Kidney capillary endothelial cell (primary cell): Measurements from ENCODE around the gene CEP104.
"Not testable (repeated sequence)": the region's sequence is repeated elsewhere in the genome, so short reads cannot be mapped to it uniquely, and the experiment has no call there.

Source experiments
- DNase-seq: peaks from one replicate; pipeline ENCODE4 v3.0.0-alpha.2; 2018; ENCODE audit warnings: low spot score

Gene CEP104

DNA sequence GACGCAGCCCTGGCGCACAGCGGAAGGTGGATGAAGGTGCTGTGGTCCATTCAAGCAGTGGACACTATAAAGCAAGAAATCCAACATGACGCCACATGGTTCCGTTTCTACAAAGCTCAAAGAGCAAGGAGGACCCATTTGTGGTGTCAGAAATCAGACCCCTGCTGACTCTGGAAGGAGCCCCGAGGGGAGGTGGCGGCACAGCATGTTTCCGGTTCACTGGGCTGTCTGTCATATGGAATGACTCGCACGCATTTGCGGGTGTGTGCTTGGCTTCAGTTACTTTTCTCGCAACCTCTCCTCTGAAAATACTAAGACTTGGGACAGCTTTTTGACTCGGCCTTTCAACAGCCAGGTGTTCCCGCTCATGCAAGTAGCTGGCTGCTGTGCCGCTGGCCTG lies 31.7 kb downstream of the CEP104 start:
- DNase-seq, result no peak

GRCh38 chr1:3824650-3825049 lies 32.4 kb downstream of the CEP104 start:
- DNase-seq, result no peak

DNA sequence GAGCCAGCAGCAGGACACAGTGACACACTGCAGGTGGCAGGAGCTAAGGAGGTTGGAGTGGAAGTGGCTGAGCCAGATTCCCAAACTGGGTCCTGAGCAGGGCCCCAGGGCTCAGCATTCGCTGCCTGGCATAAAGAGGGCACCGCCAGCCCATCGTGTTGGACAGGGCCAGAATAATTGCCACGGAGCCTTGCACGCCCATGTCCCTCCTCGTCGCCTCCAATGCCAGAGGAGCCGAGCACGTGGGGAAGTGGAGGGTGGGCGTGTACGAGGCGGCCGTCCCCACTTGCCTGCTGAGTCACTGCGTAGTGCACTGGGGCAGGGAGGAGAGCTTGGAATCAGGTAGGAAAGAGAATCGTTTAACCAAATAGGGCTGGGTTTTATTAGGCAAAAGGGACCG lies 34.6 kb downstream of the CEP104 start:
- DNase-seq, result no peak

- DNase-seq, result no peak
These were observed 35.1 kb downstream of the CEP104 start for GRCh38 chr1:3821908-3822307.

DNA sequence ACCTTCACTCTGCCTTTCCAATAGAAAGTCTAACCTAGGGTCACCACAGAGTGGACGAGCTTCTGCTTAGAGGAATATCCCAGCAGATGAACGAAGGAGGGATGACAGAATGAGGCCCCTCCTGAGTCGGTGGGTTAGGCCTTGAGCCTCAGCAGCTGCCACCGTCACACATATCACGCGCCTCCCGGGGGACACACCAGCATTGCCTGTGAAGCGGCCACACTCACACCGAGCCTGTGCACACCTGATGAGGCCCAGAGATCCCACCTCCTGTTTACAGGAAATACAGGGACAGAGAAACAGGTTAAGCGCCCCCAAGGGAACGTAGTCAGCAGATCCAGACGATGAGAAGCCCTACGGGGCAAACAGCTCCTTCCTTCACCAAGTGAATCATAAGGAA lies 35.6 kb downstream of the CEP104 start:
- no peak for DNase-seq

DNA sequence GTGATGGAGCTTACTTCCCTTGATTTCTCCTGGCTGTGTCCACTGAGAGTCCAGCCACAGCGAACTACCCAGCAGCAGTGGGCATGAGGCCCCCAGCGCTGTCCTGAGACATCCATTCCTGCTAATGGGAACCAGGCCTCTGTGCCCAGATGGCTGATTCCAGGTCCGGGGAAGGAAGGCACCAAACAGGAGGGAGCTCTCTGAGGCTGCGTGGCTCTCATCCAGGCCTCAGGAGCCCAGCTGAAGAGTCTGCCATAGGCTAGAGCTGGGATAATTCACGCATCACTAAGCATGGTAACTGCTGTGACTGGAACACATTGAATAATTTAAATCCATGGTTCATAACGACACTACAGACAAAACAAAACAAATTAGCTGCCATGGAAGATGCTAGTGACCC lies 36.0 kb downstream of the CEP104 start:
- DNase-seq, result no peak

GRCh38 chr1:3820316-3820715 lies 36.7 kb downstream of the CEP104 start:
- DNase-seq, result no peak

- DNase-seq, result no peak
These were observed 37.2 kb downstream of the CEP104 start for GRCh38 chr1:3819771-3820200.

- no peak for DNase-seq
These were observed 39.0 kb downstream of the CEP104 start for GRCh38 chr1:3817821-3818597.

- DNase-seq, result no peak
These were observed 39.8 kb downstream of the CEP104 start for GRCh38 chr1:3817138-3817740.

DNA sequence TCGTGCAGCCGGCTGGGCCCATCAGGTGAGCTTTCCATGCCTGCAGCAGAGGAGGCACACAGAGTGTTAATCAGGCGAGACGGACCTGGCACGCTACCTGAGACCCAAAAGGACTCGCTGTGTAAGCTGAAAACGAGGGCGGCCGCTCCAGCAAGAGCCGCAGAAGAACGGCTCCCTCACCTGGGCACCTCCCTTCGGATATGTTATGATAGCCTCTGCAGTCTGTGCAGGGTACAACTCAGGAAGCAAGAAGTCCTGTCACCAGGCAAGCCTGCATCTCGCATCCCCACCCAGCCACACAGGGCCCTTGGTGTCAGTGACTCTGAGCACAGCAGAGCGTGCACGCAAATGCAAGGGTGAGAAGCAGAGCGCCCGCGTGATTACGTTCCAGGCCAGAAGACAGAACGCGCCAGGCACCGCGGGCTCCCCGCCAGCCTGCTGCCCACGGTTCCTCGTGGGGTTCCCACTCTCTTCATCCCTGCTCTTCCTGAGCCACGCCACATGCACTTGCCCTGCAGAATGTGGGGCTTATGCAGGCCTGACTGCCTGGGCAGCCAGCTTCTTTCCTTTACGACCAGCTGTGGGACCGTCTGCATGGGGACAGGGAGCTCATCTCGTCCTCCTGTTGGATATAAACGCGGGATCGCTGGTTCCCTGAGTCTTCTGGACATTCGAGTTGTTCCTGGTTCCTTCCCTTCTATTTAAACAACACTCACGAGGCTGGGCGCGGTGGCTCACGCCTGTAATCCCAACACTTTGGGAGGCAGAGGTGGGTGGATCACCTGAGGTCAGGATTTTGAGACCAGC lies 40.5 kb downstream of the CEP104 start:
- DNase-seq, result no peak

- DNase-seq, result no peak
These were observed 42.0 kb downstream of the CEP104 start for GRCh38 chr1:3814771-3815561.

DNA sequence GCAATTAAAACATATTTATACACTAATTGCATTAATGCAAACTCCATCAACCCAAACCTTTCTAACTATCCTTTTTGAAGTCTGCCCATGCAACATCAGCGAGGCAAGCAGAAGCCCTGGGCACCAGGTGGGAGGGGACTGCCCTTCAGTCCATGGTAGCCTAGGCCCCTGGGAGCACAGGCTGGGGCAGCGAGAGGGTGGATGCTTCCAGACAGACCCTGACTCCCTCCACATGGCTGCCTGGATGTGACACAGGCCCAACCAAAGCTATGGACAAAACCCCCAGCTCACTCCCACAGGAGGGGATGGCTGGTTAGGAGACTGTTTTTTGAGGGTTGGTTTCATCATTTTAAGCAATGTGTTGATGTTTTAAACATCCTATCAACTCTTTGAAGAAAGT lies 42.9 kb downstream of the CEP104 start:
- no peak for DNase-seq

- no peak for DNase-seq
These were observed 45.5 kb downstream of the CEP104 start for GRCh38 chr1:3811595-3811911.

DNA sequence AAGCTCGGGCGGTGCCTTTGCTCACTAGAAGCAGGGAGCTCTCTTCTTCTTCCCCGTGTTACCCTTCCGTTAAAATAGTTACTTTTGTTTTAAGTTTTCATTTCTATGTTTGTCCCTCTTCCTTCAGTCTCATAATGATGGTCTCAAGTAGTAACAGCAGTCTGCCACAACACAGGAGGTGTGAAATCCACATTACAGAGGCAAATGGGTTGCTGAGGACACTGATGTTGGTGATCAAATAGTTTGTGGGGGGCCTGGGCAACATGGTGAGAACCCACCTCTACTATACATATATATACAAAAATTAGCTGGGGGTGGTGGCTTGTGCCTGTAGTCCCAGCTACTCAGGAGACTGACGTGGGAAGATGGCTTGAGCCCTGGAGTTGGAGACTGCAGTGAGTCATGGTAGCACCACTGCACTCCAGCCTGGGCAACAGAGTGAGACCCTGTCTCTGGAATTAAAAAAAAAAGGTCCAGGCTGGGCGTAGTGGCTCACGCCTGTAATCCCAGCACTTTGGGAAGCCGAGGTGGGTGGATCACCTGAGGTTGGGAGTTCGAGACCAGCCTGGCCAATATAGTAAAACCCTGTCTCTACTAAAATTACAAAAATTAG lies 46.8 kb downstream of the CEP104 start:
- not testable (repeated sequence) for DNase-seq

DNA sequence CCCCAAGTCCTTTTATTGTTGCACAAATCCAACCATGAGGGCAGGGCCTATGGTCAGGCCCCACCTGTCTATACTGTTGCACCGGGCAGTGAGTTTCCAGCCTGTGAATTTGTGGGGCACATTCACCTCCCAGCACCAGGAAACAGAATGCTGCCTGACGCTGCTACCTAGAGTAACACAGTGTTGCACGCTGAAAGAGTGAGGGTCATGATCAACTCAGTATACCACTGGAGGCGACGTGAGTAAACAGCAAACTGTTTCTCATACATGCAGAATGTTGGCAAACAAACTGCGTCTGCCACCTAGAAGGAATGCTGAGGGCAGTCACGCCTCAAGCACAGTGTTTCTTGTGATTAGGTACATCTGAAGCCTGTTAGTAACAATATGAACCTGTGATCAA lies 47.3 kb downstream of the CEP104 start:
- DNase-seq, result no peak

DNA sequence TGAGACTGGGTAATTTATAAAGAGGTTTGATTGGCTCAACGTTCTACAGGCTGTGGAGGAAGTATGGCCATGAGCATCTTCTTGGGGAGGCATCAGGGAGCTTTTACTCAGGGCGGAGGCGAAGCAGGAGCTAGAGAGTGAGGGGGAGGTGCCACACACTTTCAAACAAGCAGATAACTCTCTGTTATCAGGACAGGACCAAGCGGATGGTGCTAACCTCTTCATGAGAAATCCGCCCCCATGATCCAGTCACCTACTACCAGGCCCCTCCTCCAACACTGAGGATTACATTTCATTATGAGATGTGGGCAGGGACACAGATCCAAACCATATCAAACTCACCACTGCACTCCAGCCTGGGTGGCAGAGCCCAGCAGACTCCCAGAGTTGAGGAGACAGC lies 49.2 kb downstream of the CEP104 start:
- no peak for DNase-seq

- DNase-seq, result no peak
These were observed 52.0 kb downstream of the CEP104 start for GRCh38 chr1:3805038-3805437.

DNA sequence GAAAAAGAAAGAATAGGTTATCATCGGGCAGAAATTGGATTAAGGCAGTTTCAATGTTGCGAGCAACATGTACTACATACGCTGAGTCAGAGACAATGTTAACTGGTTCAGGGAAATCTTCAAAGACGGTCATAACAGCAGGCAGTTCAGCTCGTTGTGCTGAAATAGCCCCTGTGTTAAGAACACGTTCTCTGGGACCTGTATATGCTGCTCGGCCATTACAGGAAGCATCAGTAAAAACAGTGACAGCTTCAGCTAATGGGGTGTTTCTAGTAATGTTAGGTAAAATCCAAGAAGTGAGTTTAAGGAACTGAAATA lies 52.4 kb downstream of the CEP104 start:
- DNase-seq, result not testable (repeated sequence)

DNA sequence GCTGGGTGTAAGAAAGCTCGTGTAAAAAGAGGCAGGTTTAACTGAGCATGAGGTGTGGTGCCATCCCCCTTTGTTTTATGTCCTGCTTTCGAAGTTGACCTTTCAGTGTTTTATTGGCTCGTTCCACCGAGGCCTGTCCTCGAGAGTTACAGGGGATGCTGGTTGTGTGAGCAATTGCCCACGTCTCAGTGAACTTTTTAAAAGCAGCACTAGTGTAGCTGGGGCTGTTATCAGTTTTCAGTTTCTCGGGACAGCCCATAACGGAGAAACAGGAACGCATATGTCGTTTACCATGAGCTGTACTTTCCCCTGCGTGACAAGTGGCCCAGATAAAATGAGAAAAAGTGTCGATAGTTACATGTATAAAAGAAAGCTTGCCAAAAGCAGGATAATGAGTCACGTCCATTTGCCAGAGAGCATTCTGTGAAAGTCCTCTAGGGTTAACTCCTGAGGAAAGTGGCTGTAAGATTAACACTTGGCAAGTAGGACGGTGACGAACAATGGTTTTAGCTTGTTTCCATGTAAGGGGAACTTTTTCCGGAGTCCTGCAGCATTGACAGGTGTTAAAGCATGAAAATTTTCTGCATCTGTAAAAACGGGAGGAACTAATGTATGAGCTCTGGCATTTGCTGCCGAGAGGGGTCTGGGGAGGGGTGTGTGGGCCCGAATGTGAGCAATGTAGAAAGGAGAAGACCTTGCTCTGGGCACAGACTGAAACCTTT lies 52.9 kb downstream of the CEP104 start:
- no peak for DNase-seq

GRCh38 chr1:3800795-3801194 lies 56.2 kb downstream of the CEP104 start:
- not testable (repeated sequence) for DNase-seq
